SK-N-SH treated with all-trans-retinoic acid at 6 μM for 48 hours (cell line): ENCODE results near the gene REN.
A peak's percentile ranks its signal among the peaks of the same experiment; 100 is the strongest.

ENCODE experiments used
- ATAC-seq: fragments of 200-7000 bp; cut with Tn5 transposase; 3 replicates; pipeline ENCODE4 v1.9.1; 2020; ENCODE audit warnings: mild to moderate bottlenecking, moderate library complexity
- ARNTL ChIP-seq: fragments of 450-650 bp; formaldehyde crosslinking; IDR thresholded peaks from 2 replicates; pipeline ENCODE4 v1.5.0; 2020; ENCODE audit warnings: low read depth, mild to moderate bottlenecking, moderate library complexity, borderline replicate concordance
- BACH2 ChIP-seq: fragments of 250-450 bp; sonication (Bioruptor Pico); IDR thresholded peaks from 2 replicates; pipeline ENCODE4 v1.9.0; 2021; ENCODE audit warnings: mild to moderate bottlenecking, borderline replicate concordance
- CSDC2 ChIP-seq: fragments of 250-450 bp; sonication (Bioruptor Pico); IDR thresholded peaks from 2 replicates; pipeline ENCODE4 v1.5.0; 2020; ENCODE audit warnings: mild to moderate bottlenecking, moderate library complexity
- ESRRG ChIP-seq: fragments of 250-450 bp; sonication (Bioruptor Pico); IDR thresholded peaks from 2 replicates; pipeline ENCODE4 v1.6.1; 2021; ENCODE audit warnings: mild to moderate bottlenecking
- GLIS3 ChIP-seq: fragments of 250-450 bp; sonication (Bioruptor Pico); IDR thresholded peaks from 2 replicates; pipeline ENCODE4 v1.5.0; 2020; ENCODE audit warnings: mild to moderate bottlenecking, moderate library complexity
- ISL1 ChIP-seq: fragments of 250-450 bp; sonication (Bioruptor Pico); IDR thresholded peaks from 2 replicates; pipeline ENCODE4 v2.1.2; 2022; ENCODE audit warnings: mild to moderate bottlenecking, moderate library complexity
- OSR1 ChIP-seq: fragments of 250-450 bp; sonication (Bioruptor Pico); IDR thresholded peaks from 2 replicates; pipeline ENCODE4 v1.8.0; 2022; ENCODE audit warnings: moderate library complexity, mild to moderate bottlenecking, inconsistent platforms
- PPARA ChIP-seq: fragments of 250-450 bp; sonication (Bioruptor Pico); IDR thresholded peaks from 2 replicates; pipeline ENCODE4 v1.5.0; 2020; ENCODE audit warnings: mild to moderate bottlenecking, borderline replicate concordance
- RARB ChIP-seq: fragments of 250-450 bp; sonication (Bioruptor Pico); IDR thresholded peaks from 2 replicates; pipeline ENCODE4 v1.8.0; 2021; ENCODE audit warnings: mild to moderate bottlenecking, moderate library complexity
- SNAI2 ChIP-seq: fragments of 250-450 bp; sonication (Bioruptor Pico); IDR thresholded peaks from 2 replicates; pipeline ENCODE4 v1.5.0; 2020; ENCODE audit warnings: mild to moderate bottlenecking, moderate library complexity
- TCF4 ChIP-seq: fragments of 250-450 bp; sonication (Bioruptor Pico); IDR thresholded peaks from 2 replicates; pipeline ENCODE4 v1.8.0; 2021; ENCODE audit warnings: mild to moderate bottlenecking, moderate library complexity, borderline replicate concordance
- TOX ChIP-seq: fragments of 250-450 bp; sonication (Bioruptor Pico); IDR thresholded peaks from 2 replicates; pipeline ENCODE4 v1.8.0; 2021; ENCODE audit warnings: mild to moderate bottlenecking, moderate library complexity, borderline replicate concordance
- ZC3H10 ChIP-seq: fragments of 250-450 bp; sonication (Bioruptor Pico); IDR thresholded peaks from 2 replicates; pipeline ENCODE4 v1.5.1; 2021; ENCODE audit warnings: mild to moderate bottlenecking, moderate library complexity
- ZFP3 ChIP-seq: fragments of 250-450 bp; sonication (Bioruptor Pico); IDR thresholded peaks from 2 replicates; pipeline ENCODE4 v1.5.0; 2020; ENCODE audit warnings: mild to moderate bottlenecking, moderate library complexity
- ZNF565 ChIP-seq: fragments of 450-650 bp; formaldehyde crosslinking; conservative IDR thresholded peaks from 2 replicates; pipeline ENCODE4 v1.5.0; 2020; ENCODE audit warnings: low read depth, mild to moderate bottlenecking, moderate library complexity
- ZNF70 ChIP-seq: fragments of 450-650 bp; formaldehyde crosslinking; IDR thresholded peaks from 2 replicates; pipeline ENCODE4 v1.5.0; 2020; ENCODE audit warnings: mild to moderate bottlenecking, moderate library complexity
- ZNF8 ChIP-seq: fragments of 450-650 bp; formaldehyde crosslinking; IDR thresholded peaks from 2 replicates; pipeline ENCODE4 v1.5.0; 2020; ENCODE audit warnings: mild to moderate bottlenecking, moderate library complexity
- TF ChIP-seq, protein P1 (sequence below): fragments of 250-450 bp; sonication (Bioruptor Pico); IDR thresholded peaks from 2 replicates; pipeline ENCODE4 v1.5.1; 2021; ENCODE audit warnings: mild to moderate bottlenecking, moderate library complexity
- TF ChIP-seq, protein P2 (sequence below): fragments of 250-450 bp; sonication (Bioruptor Pico); IDR thresholded peaks from 2 replicates; pipeline ENCODE4 v1.5.1; 2020; ENCODE audit warnings: low read depth, mild to moderate bottlenecking, moderate library complexity
- TF ChIP-seq, protein P3 (sequence below): fragments of 250-450 bp; sonication (Bioruptor Pico); IDR thresholded peaks from 2 replicates; pipeline ENCODE4 v1.5.0; 2020; ENCODE audit warnings: mild to moderate bottlenecking, moderate library complexity
- TF ChIP-seq, protein P4 (sequence below): fragments of 250-450 bp; sonication (Bioruptor Pico); IDR thresholded peaks from 2 replicates; pipeline ENCODE4 v1.8.0; 2020; ENCODE audit warnings: mild to moderate bottlenecking, moderate library complexity, borderline replicate concordance

REN gene

DNA sequence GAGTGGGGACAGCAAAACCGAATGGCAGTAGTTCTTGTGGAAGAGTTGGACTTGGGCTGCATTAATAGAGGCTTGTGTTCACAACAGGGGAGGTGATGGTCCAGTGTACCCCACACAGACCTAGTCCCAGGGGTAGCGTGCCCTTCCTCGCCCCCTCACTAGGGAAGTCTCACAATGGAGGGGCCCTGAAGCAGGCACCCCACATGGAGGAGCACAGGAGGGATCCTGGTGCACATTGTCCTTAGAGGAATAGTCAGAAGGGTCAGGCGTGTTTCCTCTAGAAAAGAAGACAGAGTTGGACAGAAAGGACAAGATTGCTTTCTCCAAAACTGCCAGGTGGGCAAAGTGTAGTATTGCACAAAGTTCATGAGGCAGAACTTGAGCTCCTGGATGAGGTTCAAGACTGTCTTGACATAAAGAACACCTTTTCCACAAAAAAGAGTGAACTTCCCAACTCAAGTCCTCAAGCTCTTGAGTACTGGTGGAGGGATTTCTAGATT lies 37.6 kb downstream of the REN start:
- TF ChIP-seq ZNF70 (CRISPR knock-in tag) (peak; percentile 89), ISL1 (CRISPR knock-in tag) (no peak), BACH2 (CRISPR knock-in tag) (no peak)
- ATAC-seq, result no peak; the same call in 2 of the 3 replicates

DNA sequence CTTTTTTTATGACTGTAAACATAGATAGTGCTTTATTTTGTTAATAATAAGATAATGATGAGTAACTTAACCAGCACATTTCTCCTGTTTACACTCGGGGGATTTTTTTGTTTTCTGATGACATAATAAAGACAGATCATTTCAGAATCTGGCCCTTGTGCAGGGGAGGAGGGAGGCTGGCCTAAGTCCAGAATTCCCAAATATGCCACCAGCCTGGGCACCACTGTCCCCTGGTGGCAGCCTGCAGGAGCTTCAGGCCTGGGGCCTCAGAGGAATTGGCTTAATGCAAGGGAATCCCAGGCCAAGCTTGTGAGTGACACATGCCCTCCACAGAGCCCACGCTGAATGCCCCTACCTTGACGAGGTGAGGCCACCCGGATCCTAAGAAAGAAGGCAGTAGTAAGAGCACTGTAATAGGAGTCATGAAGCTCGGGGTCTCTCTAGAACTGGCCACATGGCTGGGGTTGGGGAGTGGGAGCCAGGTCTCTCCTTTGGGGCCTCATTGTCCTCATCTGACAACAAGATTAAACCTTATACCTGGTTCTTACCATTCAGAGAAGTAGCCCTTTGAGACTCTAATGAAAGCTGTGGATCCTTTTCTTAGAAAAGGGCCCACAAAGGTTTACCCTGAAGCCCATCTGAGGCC lies 38.4 kb downstream of the REN start:
- TF ChIP-seq SNAI2 (CRISPR knock-in tag), result no peak
- peak; percentile 45 for ATAC-seq

DNA sequence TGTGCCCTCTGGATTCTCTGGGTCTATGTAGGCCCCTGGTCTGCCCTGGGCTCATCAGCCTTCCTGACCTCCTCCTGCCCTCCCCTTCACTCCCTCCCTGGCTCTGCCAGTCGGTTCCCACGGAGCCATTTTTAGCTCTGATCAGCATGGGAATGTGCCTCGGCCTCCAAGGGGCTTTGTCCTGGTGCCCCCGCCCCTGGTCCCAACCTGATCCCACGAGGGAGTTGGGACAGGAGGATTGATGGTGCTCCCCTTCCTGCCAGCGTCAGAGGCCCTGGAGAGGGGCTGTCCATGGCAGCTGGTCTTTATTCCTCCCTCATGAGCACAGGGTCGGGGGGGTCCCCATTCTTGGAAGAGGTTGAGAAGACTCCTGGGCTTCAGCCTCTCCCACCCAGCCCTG lies 39.2 kb downstream of the REN start:
- no peak for TF ChIP-seq RARB (CRISPR knock-in tag)
- no peak for TF ChIP-seq ISL1 (CRISPR knock-in tag)
- no peak for TF ChIP-seq PPARA (CRISPR knock-in tag)
- no peak for TF ChIP-seq ZC3H10 (CRISPR knock-in tag)
- TF ChIP-seq ZNF565 (CRISPR knock-in tag), result no peak
- TF ChIP-seq ARNTL (CRISPR knock-in tag), result no peak
- TF ChIP-seq, protein P1, sequence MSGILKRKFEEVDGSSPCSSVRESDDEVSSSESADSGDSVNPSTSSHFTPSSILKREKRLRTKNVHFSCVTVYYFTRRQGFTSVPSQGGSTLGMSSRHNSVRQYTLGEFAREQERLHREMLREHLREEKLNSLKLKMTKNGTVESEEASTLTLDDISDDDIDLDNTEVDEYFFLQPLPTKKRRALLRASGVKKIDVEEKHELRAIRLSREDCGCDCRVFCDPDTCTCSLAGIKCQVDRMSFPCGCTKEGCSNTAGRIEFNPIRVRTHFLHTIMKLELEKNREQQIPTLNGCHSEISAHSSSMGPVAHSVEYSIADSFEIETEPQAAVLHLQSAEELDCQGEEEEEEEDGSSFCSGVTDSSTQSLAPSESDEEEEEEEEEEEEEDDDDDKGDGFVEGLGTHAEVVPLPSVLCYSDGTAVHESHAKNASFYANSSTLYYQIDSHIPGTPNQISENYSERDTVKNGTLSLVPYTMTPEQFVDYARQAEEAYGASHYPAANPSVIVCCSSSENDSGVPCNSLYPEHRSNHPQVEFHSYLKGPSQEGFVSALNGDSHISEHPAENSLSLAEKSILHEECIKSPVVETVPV, result no peak
- TF ChIP-seq ESRRG (CRISPR knock-in tag), result no peak
- no peak for TF ChIP-seq OSR1 (CRISPR knock-in tag)
- TF ChIP-seq ZFP3 (CRISPR knock-in tag), result no peak
- TF ChIP-seq CSDC2 (CRISPR knock-in tag), result no peak
- TF ChIP-seq TOX (CRISPR knock-in tag), result no peak
- TF ChIP-seq, protein P2, sequence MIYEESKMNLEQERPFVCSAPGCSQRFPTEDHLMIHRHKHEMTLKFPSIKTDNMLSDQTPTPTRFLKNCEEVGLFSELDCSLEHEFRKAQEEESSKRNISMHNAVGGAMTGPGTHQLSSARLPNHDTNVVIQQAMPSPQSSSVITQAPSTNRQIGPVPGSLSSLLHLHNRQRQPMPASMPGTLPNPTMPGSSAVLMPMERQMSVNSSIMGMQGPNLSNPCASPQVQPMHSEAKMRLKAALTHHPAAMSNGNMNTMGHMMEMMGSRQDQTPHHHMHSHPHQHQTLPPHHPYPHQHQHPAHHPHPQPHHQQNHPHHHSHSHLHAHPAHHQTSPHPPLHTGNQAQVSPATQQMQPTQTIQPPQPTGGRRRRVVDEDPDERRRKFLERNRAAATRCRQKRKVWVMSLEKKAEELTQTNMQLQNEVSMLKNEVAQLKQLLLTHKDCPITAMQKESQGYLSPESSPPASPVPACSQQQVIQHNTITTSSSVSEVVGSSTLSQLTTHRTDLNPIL, result no peak
- no peak for TF ChIP-seq ZNF70 (CRISPR knock-in tag)
- TF ChIP-seq TCF4, result no peak
- TF ChIP-seq, protein P3, sequence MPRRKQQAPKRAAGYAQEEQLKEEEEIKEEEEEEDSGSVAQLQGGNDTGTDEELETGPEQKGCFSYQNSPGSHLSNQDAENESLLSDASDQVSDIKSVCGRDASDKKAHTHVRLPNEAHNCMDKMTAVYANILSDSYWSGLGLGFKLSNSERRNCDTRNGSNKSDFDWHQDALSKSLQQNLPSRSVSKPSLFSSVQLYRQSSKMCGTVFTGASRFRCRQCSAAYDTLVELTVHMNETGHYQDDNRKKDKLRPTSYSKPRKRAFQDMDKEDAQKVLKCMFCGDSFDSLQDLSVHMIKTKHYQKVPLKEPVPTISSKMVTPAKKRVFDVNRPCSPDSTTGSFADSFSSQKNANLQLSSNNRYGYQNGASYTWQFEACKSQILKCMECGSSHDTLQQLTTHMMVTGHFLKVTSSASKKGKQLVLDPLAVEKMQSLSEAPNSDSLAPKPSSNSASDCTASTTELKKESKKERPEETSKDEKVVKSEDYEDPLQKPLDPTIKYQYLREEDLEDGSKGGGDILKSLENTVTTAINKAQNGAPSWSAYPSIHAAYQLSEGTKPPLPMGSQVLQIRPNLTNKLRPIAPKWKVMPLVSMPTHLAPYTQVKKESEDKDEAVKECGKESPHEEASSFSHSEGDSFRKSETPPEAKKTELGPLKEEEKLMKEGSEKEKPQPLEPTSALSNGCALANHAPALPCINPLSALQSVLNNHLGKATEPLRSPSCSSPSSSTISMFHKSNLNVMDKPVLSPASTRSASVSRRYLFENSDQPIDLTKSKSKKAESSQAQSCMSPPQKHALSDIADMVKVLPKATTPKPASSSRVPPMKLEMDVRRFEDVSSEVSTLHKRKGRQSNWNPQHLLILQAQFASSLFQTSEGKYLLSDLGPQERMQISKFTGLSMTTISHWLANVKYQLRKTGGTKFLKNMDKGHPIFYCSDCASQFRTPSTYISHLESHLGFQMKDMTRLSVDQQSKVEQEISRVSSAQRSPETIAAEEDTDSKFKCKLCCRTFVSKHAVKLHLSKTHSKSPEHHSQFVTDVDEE (CRISPR knock-in tag), result no peak
- no peak for TF ChIP-seq GLIS3 (CRISPR knock-in tag)
- ATAC-seq, result no peak

DNA sequence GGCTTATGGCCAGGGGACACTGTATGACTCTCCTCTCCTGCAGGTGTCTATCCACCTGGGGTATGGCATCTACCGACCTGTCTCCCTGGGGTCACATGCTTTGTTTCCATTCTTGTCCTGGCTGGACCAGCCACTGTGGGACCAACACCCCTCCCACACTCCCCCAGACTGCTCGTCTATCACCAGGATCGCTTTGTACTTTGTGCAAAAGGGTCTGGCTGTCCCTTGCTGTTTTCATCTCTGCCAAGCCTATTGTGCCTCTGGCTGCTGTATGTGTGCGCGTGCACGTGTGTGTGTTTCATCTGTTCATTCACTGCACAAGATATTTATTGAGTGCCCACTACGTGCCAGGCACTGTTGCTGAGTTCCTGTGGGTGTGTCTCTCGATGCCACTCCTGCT lies 39.8 kb downstream of the REN start:
- no peak for ATAC-seq
- TF ChIP-seq ZNF565 (CRISPR knock-in tag) (no peak), TOX (CRISPR knock-in tag) (no peak), CSDC2 (CRISPR knock-in tag) (no peak), ARNTL (CRISPR knock-in tag) (no peak), BACH2 (CRISPR knock-in tag) (no peak), GLIS3 (CRISPR knock-in tag) (no peak), ESRRG (CRISPR knock-in tag) (no peak), ZC3H10 (CRISPR knock-in tag) (no peak), ZNF8 (CRISPR knock-in tag) (no peak)
- TF ChIP-seq, protein P4, sequence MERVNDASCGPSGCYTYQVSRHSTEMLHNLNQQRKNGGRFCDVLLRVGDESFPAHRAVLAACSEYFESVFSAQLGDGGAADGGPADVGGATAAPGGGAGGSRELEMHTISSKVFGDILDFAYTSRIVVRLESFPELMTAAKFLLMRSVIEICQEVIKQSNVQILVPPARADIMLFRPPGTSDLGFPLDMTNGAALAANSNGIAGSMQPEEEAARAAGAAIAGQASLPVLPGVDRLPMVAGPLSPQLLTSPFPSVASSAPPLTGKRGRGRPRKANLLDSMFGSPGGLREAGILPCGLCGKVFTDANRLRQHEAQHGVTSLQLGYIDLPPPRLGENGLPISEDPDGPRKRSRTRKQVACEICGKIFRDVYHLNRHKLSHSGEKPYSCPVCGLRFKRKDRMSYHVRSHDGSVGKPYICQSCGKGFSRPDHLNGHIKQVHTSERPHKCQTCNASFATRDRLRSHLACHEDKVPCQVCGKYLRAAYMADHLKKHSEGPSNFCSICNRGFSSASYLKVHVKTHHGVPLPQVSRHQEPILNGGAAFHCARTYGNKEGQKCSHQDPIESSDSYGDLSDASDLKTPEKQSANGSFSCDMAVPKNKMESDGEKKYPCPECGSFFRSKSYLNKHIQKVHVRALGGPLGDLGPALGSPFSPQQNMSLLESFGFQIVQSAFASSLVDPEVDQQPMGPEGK (CRISPR knock-in tag), result no peak
- TF ChIP-seq, protein P2, result no peak
